H9 (cell line): Measurements from ENCODE around the gene LRRK1. TPM values are rescaled to one million over a fixed set of nuclear protein-coding genes. Genes with fewer than 3 reads are reported as not detected.

Source experiments
- DNase-seq: peaks from one replicate; pipeline ENCODE4 v3.0.0-alpha.2; 2017
- H2AFZ ChIP-seq: one replicate; pipeline ENCODE4 v1.6.1; 2013; ENCODE audit warnings: mild to moderate bottlenecking, low read length, control low read depth, moderate library complexity
- H2AK5ac ChIP-seq: 2 replicates; pipeline ENCODE4 v1.6.1; 2013; ENCODE audit warnings: low read length, control low read depth, mixed read lengths; ENCODE audit not compliant: insufficient read length
- H2BK120ac ChIP-seq: one replicate; pipeline ENCODE4 v1.6.1; 2013; ENCODE audit warnings: low read depth, mild to moderate bottlenecking, low read length, control low read depth, inconsistent platforms; ENCODE audit not compliant: poor library complexity, severe bottlenecking
- H2BK12ac ChIP-seq: 2 replicates; pipeline ENCODE4 v1.6.1; 2013; ENCODE audit warnings: low read length, control low read depth, mixed read lengths, low read depth; ENCODE audit not compliant: insufficient read length
- H2BK15ac ChIP-seq: 2 replicates; pipeline ENCODE4 v1.6.1; 2013; ENCODE audit warnings: low read depth, low read length, control low read depth
- H2BK20ac ChIP-seq: one replicate; pipeline ENCODE4 v1.6.1; 2013; ENCODE audit warnings: low read depth, mild to moderate bottlenecking, low read length, control low read depth, inconsistent platforms; ENCODE audit not compliant: poor library complexity, severe bottlenecking
- H2BK5ac ChIP-seq: 2 replicates; pipeline ENCODE4 v1.6.1; 2013; ENCODE audit warnings: low read length, control low read depth, mixed read lengths; ENCODE audit not compliant: insufficient read length
- H3K14ac ChIP-seq: 2 replicates; pipeline ENCODE4 v1.6.1; 2013; ENCODE audit warnings: low read length, control low read depth; ENCODE audit not compliant: insufficient read depth
- H3K18ac ChIP-seq: 2 replicates; pipeline ENCODE4 v1.6.1; 2013; ENCODE audit warnings: low read depth, mild to moderate bottlenecking, mixed read lengths, low read length, control low read depth; ENCODE audit not compliant: insufficient read length
- H3K23ac ChIP-seq: 2 replicates; pipeline ENCODE4 v1.6.1; 2013; ENCODE audit warnings: low read length, control low read depth, mixed read lengths, low read depth; ENCODE audit not compliant: insufficient read length
- H3K23me2 ChIP-seq: 2 replicates; pipeline ENCODE4 v1.6.1; 2013; ENCODE audit warnings: low read depth, mild to moderate bottlenecking, mixed read lengths, low read length, control low read depth; ENCODE audit not compliant: insufficient read length, poor library complexity, severe bottlenecking
- H3K27ac ChIP-seq: 2 replicates; pipeline ENCODE4 v1.5.1; 2013; ENCODE audit warnings: low read length, control low read depth, mixed read lengths, low read depth; ENCODE audit not compliant: insufficient read length
- H3K27me3 ChIP-seq: 2 replicates; pipeline ENCODE4 v1.6.1; 2013; ENCODE audit warnings: low read length, control low read depth, inconsistent platforms; ENCODE audit not compliant: insufficient read depth
- H3K4ac ChIP-seq: 2 replicates; pipeline ENCODE4 v1.6.1; 2013; ENCODE audit warnings: low read depth, mild to moderate bottlenecking, control low read depth, inconsistent platforms, low read length, moderate library complexity
- H3K4me1 ChIP-seq: 2 replicates; pipeline ENCODE4 v1.6.1; 2013; ENCODE audit warnings: low read length, control low read depth, inconsistent platforms; ENCODE audit not compliant: insufficient read depth
- H3K4me2 ChIP-seq: 2 replicates; pipeline ENCODE4 v1.6.1; 2013; ENCODE audit warnings: low read length, control low read depth, mixed read lengths; ENCODE audit not compliant: insufficient read length, insufficient read depth
- H3K56ac ChIP-seq: 2 replicates; pipeline ENCODE4 v1.6.1; 2013; ENCODE audit warnings: low read depth, mild to moderate bottlenecking, mixed read lengths, low read length, control low read depth; ENCODE audit not compliant: insufficient read length
- H3K79me1 ChIP-seq: 2 replicates; pipeline ENCODE4 v1.6.1; 2013; ENCODE audit warnings: low read depth, mild to moderate bottlenecking, moderate library complexity, low read length, control low read depth, inconsistent platforms; ENCODE audit not compliant: insufficient read depth, poor library complexity, severe bottlenecking
- H3K79me2 ChIP-seq: 2 replicates; pipeline ENCODE4 v1.6.1; 2013; ENCODE audit warnings: low read length, control low read depth, inconsistent platforms; ENCODE audit not compliant: insufficient read depth
- H3K9ac ChIP-seq: 2 replicates; pipeline ENCODE4 v1.6.1; 2013; ENCODE audit warnings: low read length, control low read depth, mixed read lengths; ENCODE audit not compliant: insufficient read length; ENCODE audit errors: extremely low read depth
- H3K9me3 ChIP-seq: one replicate; pipeline ENCODE4 v1.6.1; 2013; ENCODE audit warnings: low read depth, low read length, inconsistent platforms; ENCODE audit not compliant: control insufficient read depth
- H3T11ph ChIP-seq: one replicate; pipeline ENCODE4 v1.6.1; 2013; ENCODE audit warnings: mild to moderate bottlenecking, low read length, control low read depth, inconsistent platforms
- H4K20me1 ChIP-seq: one replicate; pipeline ENCODE4 v1.6.1; 2013; ENCODE audit not compliant: control insufficient read depth, insufficient read length, insufficient read depth
- H4K5ac ChIP-seq: 2 replicates; pipeline ENCODE4 v1.6.1; 2013; ENCODE audit warnings: low read depth, mild to moderate bottlenecking, mixed read lengths, low read length, control low read depth; ENCODE audit not compliant: insufficient read length
- H4K8ac ChIP-seq: replicated peaks from 2 replicates; pipeline ENCODE4 v1.6.1; 2013; ENCODE audit warnings: low read length, control low read depth, mixed read lengths, low read depth; ENCODE audit not compliant: insufficient read length
- H4K91ac ChIP-seq: 2 replicates; pipeline ENCODE4 v1.6.1; 2013; ENCODE audit warnings: low read depth, mild to moderate bottlenecking, moderate library complexity, mixed read lengths, low read length, control low read depth; ENCODE audit not compliant: insufficient read length
- H3K27ac Mint-ChIP-seq, 3 experiments: 2 replicates in 2 of 3; 3 replicates in 1 of 3; pipeline ENCODE4 v1.8.0; 2020 to 2021; ENCODE audit warnings: mixed read lengths in 3 of 3, mild to moderate bottlenecking in 1 of 3, moderate library complexity in 1 of 3
- H3K27me3 Mint-ChIP-seq: 2 replicates; pipeline ENCODE4 v1.8.0; 2021; ENCODE audit warnings: low read depth, mild to moderate bottlenecking, moderate library complexity, mixed read lengths
- H3K36me3 Mint-ChIP-seq, 3 experiments: 2 replicates in 2 of 3; 3 replicates in 1 of 3; pipeline ENCODE4 v1.8.0; 2020 to 2021; ENCODE audit warnings: low read depth in 3 of 3, mixed read lengths in 3 of 3; ENCODE audit not compliant: insufficient read depth in 1 of 3
- H3K4me1 Mint-ChIP-seq, 2 experiments: 2 replicates each; pipeline ENCODE4 v1.8.0; 2020; ENCODE audit warnings: mixed read lengths in 2 of 2
- H3K4me3 Mint-ChIP-seq, 2 experiments: 2 replicates in 1 of 2; 3 replicates in 1 of 2; pipeline ENCODE4 v1.8.0; 2020 to 2021; ENCODE audit warnings: mild to moderate bottlenecking in 2 of 2, mixed read lengths in 2 of 2, moderate library complexity in 1 of 2
- H3K9me3 Mint-ChIP-seq, 2 experiments: 2 replicates in 1 of 2; 3 replicates in 1 of 2; pipeline ENCODE4 v1.8.0; 2020; ENCODE audit warnings: mild to moderate bottlenecking in 2 of 2, mixed read lengths in 2 of 2, moderate library complexity in 1 of 2
- CTCF ChIP-seq: fragments of 200-600 bp; sonication (generic); conservative IDR thresholded peaks from 3 replicates; pipeline ENCODE4 v1.8.0; 2021; ENCODE audit warnings: antibody characterized with exemption, mild to moderate bottlenecking
- WGBS: extraction: QIAGEN DNeasy Blood & Tissue Kit; methylation state at CpG from one replicate; pipeline ENCODE4 v1.1.7; 2013; ENCODE audit warnings: missing lambda C conversion rate, low lambda C conversion rate, mixed read lengths; ENCODE audit not compliant: insufficient read length; ENCODE audit errors: extremely low coverage; 5-methylcytosine and 5-hydroxymethylcytosine counted together
- total RNA-seq: library from RNA; stranded (reverse); gene quantifications from 2 replicates; pipeline ENCODE4 v1.2.1, GENCODE V29; 2021

LRRK1 gene
- total RNA-seq, 1 experiment from 2014 or later, result 4.0 TPM

- no peaks in the 10 kb centered on the region for H3K79me2 ChIP-seq
- H3K14ac ChIP-seq, result no peak overlapping the region
- no peak overlapping the region for H2BK5ac ChIP-seq
- DNase-seq, result peak; percentile 21
- no CpG with 5 or more reads among the region's 14 CpGs for WGBS
- no peak overlapping the region for H2AK5ac ChIP-seq
- no peaks in the 10 kb centered on the region for H3K79me1 ChIP-seq
- H3K4ac ChIP-seq, result no peak overlapping the region
- no peaks in the 10 kb centered on the region for H3K9me3 ChIP-seq
- H3T11ph ChIP-seq, result no peak overlapping the region
- no peak overlapping the region for H3K4me2 ChIP-seq
- no peak overlapping the region for H3K9ac ChIP-seq
- no peak overlapping the region for H2AFZ ChIP-seq
- no peak overlapping the region for H3K18ac ChIP-seq
- Mint-ChIP-seq H3K9me3 (no peaks in the 10 kb centered on the region; a peak in 1 of 5 replicates), H3K4me1 (peaks cover 28 to 44% of the 10 kb centered on the region in 2 experiments), H3K27ac (no peak overlapping the region), H3K36me3 (no peaks in the 10 kb centered on the region), H3K4me3 (no peak overlapping the region), H3K27me3 (peaks cover 60% of the 10 kb centered on the region)
- no peaks in the 10 kb centered on the region for H4K20me1 ChIP-seq
- no peak overlapping the region for H2BK20ac ChIP-seq
- no peak overlapping the region for H2BK15ac ChIP-seq
- H2BK12ac ChIP-seq, result no peak overlapping the region
- no peak overlapping the region for H3K27ac ChIP-seq
- no peak overlapping the region for H4K91ac ChIP-seq
- TF ChIP-seq CTCF, result no peak
- no peak overlapping the region for H3K56ac ChIP-seq
- H3K4me1 ChIP-seq, result no peaks in the 10 kb centered on the region
- H4K8ac ChIP-seq, result no peak overlapping the region
- H3K23me2 ChIP-seq, result no peaks in the 10 kb centered on the region
- no peak overlapping the region for H4K5ac ChIP-seq
- no peaks in the 10 kb centered on the region for H3K27me3 ChIP-seq
- H3K23ac ChIP-seq, result no peak overlapping the region
- H2BK120ac ChIP-seq, result no peak overlapping the region
These were observed 126.1 kb downstream of the LRRK1 start for GRCh38 chr15:101045236-101045646.
